ENCODE results near the gene DRC7.

GRCh38 chr16:57658878-57659674, 35.5 kb upstream of the DRC7 start:
- TF ChIP-seq CTCF (conservative IDR thresholded peaks at IDR 0.05) (no peak), EZH2 (IDR thresholded peaks at IDR 0.05; ENCODE audit: low read depth) (no peak)
